GM18951 (cell line): ENCODE measurements around the gene EXD1.
"Not testable (repeated sequence)": the region's sequence is repeated elsewhere in the genome, so short reads cannot be mapped to it uniquely, and the experiment has no call there.

Source experiments
- POLR2A ChIP-seq: IDR thresholded peaks from 4 replicates; pipeline ENCODE4 v1.6.1; 2011; ENCODE audit warnings: mild to moderate bottlenecking; ENCODE audit not compliant: insufficient read length, insufficient read depth; ENCODE audit errors: extremely low read depth
- in situ Hi-C: fragments of 300-500 bp; cut with MboI; formaldehyde crosslinking; loops from one replicate; pipeline ENCODE4 v1.12.0; 2022; ENCODE audit warnings: low sequenced_read_pairs, mixed read lengths, inconsistent platforms; ENCODE audit not compliant: unreplicated experiment

The EXD1 gene, protein sequence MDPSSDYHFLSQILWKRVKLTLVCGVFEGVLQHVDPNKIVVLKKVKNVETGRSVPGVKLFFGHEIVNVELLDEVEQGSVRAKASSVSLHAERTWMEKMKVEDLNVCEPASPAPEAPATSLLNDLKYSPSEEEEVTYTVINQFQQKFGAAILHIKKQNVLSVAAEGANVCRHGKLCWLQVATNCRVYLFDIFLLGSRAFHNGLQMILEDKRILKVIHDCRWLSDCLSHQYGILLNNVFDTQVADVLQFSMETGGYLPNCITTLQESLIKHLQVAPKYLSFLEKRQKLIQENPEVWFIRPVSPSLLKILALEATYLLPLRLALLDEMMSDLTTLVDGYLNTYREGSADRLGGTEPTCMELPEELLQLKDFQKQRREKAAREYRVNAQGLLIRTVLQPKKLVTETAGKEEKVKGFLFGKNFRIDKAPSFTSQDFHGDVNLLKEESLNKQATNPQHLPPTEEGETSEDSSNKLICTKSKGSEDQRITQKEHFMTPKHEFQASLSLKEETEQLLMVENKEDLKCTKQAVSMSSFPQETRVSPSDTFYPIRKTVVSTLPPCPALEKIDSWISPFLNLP

DNA sequence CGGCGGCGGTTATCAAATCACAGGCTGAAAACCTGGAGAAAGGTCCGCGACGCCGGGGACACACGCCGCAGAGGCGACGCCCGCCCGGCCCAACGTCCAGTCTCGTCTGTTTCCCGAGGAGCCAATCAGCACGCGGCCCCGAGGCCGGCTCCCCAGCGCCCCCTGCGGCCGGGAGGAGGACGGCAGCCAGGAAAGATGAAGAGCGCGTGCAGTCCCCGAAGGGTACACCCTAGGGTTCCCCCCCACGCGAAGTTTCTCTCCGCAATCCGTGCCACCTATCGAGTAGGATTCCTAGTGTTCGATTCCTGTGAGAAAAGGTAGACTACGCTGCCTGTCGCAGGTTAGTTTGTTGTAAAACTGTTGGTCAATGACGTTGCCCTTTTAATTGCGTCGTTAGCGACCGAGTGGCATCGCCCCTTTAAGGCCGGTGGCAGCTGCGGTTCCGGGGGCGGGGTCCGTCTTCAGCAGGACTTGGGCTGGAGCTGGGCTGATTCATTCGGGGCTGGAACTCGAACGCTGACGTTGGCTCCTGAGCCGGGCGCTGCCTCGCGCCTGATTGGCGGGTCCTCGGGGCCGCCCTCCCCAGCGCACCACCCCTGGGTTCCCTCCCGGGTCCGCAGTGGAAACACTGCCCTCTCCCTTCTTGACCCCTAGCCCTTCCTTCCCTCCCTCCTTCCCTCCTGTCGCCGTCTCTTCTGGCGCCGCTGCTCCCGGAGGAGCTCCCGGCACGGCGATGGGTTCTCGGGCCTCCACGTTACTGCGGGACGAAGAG lies at the start of gene EXD1, which contains the start of gene CHP1:
Gene EXD1 (minus strand): TSS at position 108 of the 772 bp plus-strand sequence. CDS start 4,182 bp downstream, outside the sequence.
Gene CHP1 (plus strand): TSS at position 619 of the 772 bp plus-strand sequence. CDS start 115 bp downstream, at position 734.
- peak; percentile 80 for TF ChIP-seq POLR2A
- in situ Hi-C loops, result no loop called here

DNA sequence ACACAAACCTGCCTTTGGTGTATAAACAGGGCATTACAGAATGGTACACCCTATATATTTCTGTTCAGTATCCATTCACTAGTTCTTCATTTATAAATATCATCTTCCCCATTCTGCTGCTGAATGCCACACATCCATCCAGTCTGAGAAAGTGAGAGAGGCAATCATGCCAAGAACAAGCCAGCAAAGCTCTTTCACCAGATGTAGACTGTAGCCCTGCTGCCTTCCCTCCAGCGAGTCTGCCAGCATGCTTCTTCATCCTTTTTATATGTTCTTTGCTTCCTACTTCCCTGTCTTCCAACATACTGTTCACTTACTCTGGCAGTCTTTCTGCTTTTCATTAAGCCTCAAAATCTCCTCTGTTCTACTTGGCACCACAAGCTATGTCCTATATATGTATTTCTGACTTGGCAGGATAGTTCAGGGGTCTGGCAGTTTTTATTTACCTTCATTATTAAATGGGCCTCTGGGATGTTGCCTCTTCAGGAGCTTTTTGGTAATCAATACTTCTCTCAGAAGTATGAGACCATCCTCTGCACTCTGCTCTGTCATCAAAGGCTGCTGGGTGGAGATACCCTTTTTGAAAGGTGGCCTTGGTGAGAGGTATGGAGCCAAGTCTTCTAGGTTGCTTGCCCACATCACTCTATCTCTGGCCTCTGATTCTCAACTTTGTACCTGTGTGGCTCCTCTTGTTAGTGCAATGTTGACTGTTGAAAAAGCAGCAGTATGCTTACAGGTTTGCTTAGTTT lies 49.2 kb upstream of the EXD1 start:
- TF ChIP-seq POLR2A, result no peak
- in situ Hi-C loops, result no loop called here

DNA sequence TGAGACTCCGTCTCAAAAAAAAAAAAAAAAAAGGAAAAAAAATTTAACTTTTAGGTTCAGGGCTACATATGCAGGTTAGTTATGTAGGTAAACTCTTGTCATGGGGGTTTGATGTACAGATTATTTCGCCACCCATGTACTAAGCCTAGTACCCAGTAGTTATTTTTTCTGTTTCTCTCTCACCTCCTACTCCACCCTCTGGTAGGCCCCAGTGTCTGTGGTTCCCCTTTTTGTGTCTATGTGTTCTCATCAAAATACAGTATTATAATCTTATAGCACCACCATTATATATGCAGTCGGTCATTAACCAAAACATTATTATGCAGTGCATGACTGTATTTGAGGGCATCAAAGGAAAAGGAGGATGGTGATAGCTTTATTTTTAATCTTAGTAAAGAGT lies 47.8 kb upstream of the EXD1 start:
- in situ Hi-C loops, result no loop called here
- no peak for TF ChIP-seq POLR2A

DNA sequence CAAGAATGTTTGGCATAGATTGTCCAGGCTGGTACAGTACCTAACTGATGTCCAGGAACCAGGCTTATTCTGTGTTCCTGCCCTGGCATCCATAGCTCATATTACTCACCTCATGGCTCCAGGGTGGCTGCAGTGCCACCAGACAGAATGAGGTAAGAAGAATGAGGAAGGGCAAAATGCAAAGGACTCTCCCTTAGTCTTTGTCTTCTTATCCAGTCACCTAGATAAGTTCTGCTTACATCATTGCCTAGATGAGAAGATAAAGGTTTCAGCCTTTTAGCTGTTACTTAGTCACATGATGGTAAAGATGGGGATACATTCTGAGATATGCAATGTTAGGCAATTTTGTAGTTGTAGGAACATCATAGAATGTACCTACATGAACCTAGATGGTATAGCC lies 46.3 kb upstream of the EXD1 start:
- in situ Hi-C loops, result no loop called here
- TF ChIP-seq POLR2A, result no peak

DNA sequence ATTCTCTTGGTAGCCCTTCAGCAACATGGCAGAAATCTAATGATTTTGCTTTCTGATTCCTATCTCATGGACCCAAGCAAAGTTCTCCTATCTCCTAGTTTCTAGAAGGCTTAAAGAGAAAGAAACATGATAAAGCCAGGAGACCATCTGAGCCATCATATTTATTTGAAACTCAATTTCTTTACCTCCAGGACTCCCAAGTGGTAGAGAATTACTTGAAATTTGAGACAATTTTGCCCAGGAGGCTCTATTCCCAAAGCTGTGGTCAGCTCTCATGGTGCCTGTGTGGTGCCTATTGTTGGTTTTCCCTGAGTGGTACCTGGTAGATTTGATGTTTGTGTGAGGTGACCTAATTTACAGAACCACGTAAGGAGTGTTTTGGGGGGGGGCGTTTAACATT lies 39.3 kb upstream of the EXD1 start:
- in situ Hi-C loops, result no loop called here
- no peak for TF ChIP-seq POLR2A

DNA sequence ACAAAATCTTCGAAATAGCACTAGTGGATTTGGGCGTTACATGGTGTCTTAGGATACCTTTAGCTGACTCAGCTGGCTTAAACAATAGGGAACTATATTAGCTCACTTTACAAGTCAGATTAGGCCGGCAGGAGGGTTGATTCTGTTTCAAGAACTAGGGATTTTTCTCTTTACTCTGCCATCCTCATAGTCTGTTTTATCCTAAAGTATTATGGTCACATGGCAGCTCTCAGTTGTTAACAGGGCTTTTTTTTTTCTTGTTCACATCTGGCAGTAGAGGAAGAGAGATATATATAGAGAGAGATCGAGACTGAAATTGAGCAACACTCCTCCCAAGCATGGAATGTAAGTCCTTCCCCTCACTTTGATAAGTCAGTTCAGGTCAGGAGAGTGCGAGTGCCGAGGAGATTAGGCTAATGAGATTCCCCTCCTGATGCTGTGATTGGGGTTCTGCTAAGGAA lies 33.4 kb upstream of the EXD1 start:
- no peak for TF ChIP-seq POLR2A

DNA sequence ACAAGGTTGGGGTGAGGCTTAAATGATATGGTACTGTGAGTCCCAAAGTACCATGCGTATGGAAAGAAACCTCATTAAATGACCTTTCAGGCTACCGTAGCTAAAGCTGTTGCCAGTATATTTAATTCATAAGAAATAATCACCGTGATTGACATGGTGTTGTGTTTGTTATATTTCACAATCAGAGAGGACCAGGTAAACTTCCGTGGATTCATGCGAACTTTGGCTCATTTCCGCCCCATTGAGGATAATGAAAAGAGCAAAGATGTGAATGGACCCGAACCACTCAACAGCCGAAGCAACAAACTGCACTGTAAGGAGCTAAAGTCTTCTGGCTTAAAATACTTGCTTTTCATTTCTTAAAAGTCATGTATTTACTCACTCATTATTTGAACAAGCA lies 32.0 kb upstream of the EXD1 start:
- in situ Hi-C loops, result no loop called here
- TF ChIP-seq POLR2A, result no peak

More for the DNA sequence above, 33.4 kb upstream of the EXD1 start:
- in situ Hi-C loops, result no loop called here

DNA sequence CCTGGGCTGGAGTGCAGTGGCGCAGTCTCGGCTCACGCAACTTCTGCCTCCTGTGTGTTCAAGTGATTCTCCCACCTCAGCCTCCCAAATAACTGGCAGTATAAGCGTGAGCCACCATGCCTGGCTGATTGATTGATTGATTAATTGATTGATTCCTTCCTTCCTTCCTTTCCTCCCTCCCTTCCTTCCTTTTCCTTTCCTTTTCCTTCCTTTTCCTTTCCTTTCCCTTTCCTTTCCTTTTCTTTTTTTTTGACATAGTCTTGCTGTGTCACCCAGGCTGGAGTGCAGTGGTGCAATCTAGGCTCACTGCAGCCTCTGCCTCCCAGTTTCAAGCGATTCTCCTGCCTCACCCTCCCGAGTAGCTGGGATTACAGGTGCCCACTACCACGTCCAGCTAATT lies 30.4 kb upstream of the EXD1 start:
- in situ Hi-C loops, result not testable (repeated sequence)

DNA sequence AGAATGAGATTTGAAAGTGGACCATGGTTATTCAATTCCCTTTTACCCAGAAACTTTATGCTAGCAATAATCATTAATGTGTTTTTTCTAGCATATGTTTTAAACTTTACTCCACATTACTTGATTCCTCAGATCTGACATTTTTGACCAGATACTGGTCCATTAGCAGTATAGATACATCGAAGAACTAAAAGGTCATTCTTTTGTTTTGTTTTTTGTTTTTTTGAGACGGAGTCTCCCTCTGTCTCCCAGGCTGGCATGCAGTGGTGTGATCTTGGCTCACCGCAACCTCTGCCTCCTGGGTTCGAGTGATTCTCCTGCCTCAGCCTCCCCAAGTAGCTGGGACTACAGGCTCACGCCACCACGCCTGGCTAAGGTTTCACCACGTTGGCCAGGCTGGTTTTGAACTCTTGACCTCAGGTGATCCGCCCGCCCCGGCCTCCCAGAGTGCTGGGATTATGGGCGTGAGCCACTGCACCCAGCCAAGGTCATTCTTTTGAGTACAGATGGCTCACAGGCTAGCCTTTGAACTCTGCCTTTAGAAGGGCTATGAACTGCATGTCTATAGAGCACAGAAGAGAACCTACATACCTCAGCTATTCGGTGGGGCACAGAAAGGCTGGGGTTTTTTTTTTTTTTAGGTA lies 29.1 kb upstream of the EXD1 start:
- in situ Hi-C loops, result no loop called here
- TF ChIP-seq POLR2A, result no peak

DNA sequence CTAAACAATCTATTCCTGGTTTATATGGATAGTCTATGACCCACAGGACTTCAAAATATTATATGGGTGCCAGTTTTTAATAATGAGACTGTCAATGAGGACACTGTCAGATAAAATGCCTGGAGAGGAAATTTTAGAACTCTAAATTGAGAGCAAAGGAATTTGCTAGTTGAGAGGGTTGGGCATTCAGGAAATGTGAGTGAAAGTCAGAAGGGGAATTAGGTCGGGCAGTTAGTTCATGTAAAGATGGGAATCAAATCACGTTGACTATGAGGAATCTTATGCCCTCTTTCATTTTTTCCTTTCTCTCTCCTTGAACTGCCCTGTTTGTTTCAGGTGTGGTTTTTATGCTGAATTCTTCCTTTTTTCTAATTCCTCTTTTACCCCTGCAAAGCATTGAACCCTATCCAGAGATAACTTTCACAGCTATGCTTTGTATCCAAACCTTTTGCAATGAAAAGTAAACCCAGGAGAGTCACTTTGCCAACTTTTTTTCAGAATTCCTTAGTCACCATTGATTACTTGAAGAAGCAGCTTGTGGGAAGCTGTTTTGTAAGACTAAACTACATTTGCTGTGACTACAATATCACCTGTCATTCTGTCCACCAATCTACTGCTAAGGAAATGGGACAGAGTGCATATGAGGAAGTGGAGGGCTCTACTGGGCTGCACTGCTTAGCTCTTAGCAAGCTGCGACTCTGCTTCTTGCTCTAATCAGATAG lies 28.4 kb upstream of the EXD1 start:
- in situ Hi-C loops, result no loop called here
- TF ChIP-seq POLR2A, result no peak

DNA sequence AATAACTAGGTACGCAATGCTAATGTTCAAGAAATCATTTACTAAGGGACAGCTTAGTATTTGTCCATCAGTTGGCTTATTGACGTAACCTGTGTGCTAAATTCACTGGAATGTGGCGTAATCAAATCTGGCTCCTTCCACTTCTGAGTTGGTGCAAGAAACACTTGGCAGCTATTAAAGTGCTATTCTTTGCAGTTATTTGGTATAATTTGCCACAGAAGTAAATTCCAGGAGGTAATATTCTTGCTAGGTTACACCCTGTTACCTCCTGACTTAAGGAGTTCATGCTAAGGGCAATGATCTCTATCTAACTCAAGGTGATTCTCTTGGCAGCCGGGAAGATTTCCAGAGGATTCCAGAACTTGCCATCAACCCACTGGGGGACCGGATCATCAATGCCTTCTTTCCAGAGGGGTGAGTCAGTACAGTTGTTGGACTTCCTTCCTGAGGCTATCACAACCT lies 26.1 kb upstream of the EXD1 start:
- in situ Hi-C loops, result no loop called here
- TF ChIP-seq POLR2A, result no peak

DNA sequence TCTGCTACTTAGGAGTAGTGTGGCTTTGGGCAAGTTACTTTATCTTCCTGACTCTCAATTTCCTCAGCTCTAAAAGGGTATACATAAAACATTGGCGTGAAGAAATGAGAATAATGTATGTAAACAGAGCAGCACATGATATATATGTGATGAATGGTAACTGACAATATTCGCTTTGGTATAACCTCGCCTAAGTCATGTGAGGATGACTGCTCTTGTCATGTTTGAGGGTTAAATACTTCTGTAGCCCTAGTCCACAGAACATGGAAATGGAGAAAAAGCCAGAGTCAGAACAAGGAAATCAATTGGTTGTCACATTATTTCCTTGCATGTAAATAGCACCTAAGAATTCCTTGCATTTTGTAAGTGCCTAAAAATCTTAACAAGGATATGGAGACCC lies 25.5 kb upstream of the EXD1 start:
- no peak for TF ChIP-seq POLR2A
- in situ Hi-C loops, result no loop called here

DNA sequence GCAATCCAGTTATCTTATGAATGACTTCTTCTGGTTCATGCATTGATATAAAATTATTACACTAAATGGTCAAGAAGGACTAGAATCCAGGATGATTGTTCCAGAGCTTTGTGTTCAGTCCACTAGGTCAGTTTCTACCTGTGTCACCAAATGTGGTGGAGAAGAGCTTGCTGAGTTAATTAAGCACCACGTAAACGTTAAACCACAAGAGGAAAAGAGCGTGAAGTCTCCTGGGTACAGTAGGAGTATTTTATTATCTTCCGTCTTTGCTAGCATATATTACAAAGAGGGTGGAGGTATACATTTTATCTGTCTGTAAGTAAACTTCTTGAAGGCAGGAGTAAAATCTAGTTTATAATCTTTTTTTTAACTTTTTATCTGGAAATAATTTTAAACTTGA lies 24.0 kb upstream of the EXD1 start:
- in situ Hi-C loops, result no loop called here
- no peak for TF ChIP-seq POLR2A
